Stimulated activated CD4-positive, alpha-beta T cell treated with anti-CD3 and anti-CD28 coated beads, TNF-alpha, amount 100 ng/mL, for 4 hours (primary cell): ENCODE results near the gene TSPAN18.

Source experiments
- DNase-seq, 3 experiments: peaks; one replicate each; pipeline ENCODE4 v3.0.0-alpha.2; 2020; ENCODE audit warnings: low read depth in 3 of 3

TSPAN18 gene

DNA sequence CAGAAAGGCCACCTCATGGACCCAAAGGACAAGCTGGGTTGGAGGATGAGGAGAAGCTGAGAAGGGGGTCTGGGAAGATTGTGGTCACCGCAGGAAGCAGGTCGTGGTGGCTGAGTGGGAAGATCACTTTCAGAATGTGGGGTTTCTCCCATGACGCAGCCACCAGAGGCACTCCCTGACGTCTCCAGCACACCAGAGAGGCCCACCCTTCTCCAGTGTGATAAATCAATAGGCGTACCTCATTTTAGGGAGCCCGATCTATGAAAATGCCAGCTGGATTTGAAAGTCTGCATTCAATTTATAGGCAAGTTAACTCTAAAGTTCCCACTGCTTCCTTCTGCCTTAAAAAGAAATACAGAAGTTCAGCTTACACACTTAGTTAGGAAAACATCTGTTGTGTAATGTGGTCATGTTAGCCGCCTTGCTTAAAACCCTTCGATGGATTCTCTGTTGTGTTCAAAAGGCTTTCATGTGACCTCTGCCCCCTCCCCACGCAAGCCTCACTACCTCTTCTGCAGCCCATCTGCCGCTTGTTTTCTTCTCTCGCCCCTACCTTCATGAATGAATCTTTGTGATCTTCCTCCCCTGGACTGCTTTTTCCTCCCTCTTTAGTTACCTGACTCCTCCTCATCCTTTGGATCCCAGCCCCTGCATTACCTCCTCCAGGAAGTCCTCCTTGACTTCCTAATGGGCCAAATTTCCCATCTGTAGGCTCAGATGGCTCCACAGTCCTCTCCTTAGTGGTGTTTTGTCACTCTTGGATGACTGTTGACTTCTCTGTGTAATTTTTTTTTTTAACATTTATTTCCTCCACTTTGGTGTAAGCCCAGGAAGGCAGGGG lies 10.7 kb downstream of the TSPAN18 start:
- no peak for DNase-seq

- DNase-seq: no peak
These were observed 12.0 kb downstream of the TSPAN18 start for GRCh38 chr11:44738791-44739190.

- no peak for DNase-seq
These were observed 14.2 kb downstream of the TSPAN18 start for GRCh38 chr11:44740967-44741366.

DNA sequence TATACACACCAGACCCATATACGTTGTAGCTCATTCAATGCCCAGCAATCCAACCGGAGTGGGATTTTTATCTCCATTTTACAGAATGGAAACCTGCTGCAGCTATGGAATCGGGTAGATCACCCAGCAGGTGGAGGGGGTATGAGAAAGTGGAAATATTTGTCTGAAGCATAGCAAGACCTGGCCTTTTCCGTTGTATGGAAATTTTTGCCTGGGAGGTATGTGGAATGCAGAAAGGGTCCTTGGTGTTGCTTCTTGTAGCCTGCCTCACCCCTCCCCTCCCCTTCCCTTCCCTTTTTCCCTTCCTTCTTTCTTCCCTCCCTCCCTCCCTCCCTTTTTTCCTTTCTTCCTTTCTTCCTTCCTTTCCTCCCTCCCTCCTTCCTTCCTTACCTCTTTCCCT lies 15.2 kb downstream of the TSPAN18 start:
- DNase-seq: no peak

DNA sequence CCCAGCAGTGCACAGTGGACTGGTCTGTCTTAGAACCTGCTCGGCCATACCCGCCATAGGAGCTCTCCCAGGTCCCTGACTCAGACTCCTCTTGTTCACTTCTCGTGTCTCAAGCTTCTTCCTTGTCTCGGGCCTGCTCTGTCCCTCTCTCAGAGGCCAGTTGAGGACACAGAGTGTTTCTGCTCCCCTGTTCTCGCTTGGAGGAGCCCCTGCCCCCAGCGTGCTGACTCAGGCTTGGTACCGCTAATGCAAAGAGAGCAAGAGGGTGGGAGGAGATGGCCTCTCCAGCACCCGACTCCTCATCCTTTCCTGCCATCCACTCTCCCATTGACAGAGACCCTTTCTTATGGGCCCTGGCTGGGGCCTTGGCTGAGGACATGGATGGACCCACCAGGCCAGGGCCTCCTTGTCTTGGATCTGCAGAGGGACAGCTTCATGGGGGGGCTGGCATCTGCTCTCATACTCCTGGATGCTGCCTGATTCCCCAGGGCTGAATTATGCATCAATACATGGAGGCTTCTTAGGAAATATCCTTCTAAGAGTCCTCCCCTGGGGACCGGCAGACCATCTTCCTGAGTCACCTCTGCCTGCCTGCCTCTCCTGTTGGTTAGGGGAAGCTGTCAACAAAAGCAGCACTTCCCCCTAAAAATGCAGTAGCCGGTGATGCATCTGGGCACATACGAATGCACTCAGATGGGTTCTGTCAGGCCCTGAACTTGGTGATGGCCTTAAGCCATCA lies 15.9 kb downstream of the TSPAN18 start:
- no peak for DNase-seq

- DNase-seq: no peak
These were observed 16.6 kb downstream of the TSPAN18 start for GRCh38 chr11:44743326-44743725.

DNA sequence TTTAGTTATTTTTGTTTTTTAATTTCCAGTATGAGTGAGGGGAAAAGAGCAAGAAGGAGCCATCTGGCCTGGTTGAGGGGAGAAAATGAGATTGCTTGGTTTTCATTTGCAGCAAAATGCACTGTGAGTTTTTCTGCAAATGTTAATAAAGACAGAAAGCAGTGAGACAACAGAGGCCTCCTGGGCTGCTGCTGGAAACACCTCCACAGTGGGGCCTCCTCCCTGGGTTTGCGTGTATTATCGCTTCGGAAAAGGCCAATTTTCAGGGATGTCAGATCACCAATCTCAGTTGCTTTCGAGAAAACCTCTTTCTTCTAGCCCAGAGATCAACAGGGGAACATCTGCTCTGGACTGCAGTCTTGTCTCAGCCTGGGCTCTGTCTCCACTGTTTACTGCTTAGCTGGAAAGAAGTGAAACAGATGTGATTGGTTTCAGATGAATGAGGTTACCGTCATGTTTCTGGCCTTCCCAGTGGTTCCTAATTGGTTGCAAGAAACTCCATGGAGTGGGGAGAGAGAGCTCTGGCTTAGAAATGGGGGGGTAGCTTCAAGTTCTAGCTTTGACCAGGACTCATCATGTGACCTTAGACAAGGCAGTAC lies 17.3 kb downstream of the TSPAN18 start:
- DNase-seq: no peak

GRCh38 chr11:44746894-44747293 lies 20.1 kb downstream of the TSPAN18 start:
- no peak for DNase-seq

- DNase-seq: no peak
These were observed 20.6 kb downstream of the TSPAN18 start for GRCh38 chr11:44747316-44747715.

DNA sequence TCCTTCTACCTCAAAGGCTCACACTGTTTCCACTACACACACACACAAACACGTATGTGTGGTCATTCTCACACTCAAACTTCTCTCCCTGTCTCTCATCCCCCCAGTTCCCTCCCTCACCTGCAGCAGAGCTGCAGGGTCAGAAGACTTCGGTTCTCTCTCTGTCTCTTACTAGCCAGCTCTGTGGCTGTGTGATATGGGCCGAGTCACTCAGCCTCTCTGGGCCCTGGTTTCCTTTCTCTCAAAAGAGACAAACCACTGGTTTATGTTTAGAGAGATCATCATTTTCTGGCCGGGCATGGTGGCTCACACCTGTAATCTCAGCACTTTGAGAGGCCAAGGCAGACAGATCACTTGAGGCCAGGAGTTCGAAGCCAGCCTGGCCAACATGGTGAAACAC lies 21.1 kb downstream of the TSPAN18 start:
- no peak for DNase-seq

DNA sequence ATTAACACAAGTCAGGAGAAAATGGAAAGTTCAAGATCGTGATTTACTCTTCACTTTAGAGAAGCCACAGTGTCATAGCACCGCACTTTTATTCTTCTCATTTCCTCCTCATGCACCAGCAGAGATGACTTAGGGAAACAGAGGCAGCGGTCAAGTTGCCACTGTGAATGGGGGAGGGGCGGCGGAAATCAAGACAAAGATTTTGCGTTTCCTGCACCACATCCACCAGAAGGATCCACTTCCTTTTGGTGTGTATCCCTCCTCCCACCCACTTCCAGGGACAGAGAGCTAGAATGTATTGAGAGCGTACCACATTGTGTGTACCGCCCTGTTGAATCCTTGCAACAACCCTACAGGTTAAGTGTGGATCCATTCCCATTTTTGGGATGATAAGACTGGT lies 21.8 kb downstream of the TSPAN18 start:
- no peak for DNase-seq

DNA sequence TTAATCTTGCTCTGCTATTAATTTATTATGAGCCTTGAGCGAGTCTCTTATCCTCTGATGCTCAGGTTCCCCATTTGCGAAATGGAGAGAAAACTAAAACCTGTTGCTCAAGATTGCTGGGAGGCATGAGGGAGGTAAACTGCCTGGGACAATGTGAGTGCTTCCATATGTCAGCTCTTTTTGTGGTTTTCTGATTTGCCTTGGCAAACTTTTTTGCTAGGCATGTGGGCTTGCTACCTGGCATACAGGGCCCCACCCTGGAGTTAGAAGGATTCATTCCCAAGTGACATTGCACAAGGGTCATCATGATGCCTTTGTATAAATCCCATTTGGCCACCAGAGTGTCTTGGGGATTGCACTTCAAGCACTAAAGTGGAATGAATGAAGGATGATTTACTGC lies 22.4 kb downstream of the TSPAN18 start:
- DNase-seq: no peak

DNA sequence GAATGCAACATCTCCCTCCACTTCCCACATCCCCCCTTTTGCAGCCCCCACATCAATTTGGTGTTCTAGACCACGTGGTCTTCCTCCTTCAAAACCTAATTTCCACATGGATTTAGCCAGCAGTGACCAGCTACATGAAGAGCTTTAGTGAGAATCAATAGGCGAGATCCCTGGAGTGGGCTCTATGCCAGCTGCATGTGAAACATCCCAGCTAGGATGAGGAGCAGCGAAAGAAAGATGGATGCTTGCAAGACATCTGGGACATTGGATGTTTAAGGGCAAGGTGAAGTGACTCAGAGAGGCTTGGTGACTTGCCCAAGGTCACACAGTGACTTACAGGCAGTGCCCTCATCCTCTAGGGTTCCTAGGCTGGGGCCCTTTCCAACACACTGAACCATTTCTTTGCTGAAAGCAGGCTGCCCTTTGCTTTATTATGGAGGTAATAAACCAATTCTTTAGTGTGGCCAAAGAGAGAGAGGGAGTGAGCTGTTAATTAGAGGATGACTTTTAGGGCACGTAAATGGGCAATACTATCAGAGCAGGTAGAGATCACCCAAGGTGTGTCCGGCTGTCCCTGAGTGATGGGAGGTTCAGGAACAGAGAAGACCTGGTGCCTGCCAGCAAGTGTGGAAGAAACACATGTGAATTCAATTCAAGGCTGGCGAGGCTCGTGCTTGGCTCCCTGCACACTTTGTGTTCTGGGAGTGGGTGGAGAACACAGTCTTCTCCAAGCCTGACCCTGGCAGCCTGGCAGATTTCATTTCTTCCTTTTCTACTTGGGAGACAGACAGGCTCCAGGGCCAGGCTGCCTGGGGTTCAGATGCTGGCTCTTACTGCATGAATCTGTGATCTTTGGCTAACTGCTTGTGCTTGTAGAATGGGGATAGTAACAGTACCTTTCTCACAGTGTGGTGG lies 24.0 kb downstream of the TSPAN18 start:
- DNase-seq: no peak

GRCh38 chr11:44752300-44752699 lies 25.5 kb downstream of the TSPAN18 start:
- no peak for DNase-seq

GRCh38 chr11:44752713-44753112 lies 26.0 kb downstream of the TSPAN18 start:
- DNase-seq: no peak

GRCh38 chr11:44753961-44754645 lies 27.3 kb downstream of the TSPAN18 start:
- DNase-seq: no peak

DNA sequence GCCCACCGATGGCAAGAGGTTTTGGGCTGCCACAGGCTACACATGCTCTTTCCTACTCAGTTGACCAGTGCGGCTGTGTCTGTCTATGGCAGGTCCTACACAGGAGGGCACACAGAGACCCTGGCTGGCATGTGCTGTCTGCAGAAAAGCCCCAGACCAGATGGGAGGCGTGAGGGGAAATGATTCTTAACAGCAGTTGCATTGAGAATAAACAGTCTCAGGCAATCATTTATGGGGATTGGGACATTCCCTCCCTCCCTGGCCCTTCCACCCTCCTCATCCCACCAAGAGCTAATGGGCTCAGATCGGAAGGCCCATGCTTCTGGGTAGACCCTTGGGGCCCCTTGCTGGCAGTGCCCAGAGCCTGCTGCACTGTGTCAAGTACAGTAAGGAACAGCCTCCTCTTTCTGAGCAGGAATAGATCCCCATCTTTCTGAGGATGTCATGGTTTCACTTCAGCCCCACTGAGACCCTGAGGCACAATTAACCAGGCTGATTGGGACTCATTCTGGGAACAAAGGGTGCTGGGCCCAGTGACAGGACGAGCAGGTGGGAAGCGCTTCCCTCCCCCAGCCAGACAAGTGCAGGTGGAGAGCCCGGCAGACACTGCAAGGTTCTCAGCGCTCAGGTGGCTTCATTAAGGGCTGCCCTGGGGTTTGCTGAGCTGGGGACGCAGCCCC lies 28.3 kb downstream of the TSPAN18 start:
- DNase-seq: no peak

DNA sequence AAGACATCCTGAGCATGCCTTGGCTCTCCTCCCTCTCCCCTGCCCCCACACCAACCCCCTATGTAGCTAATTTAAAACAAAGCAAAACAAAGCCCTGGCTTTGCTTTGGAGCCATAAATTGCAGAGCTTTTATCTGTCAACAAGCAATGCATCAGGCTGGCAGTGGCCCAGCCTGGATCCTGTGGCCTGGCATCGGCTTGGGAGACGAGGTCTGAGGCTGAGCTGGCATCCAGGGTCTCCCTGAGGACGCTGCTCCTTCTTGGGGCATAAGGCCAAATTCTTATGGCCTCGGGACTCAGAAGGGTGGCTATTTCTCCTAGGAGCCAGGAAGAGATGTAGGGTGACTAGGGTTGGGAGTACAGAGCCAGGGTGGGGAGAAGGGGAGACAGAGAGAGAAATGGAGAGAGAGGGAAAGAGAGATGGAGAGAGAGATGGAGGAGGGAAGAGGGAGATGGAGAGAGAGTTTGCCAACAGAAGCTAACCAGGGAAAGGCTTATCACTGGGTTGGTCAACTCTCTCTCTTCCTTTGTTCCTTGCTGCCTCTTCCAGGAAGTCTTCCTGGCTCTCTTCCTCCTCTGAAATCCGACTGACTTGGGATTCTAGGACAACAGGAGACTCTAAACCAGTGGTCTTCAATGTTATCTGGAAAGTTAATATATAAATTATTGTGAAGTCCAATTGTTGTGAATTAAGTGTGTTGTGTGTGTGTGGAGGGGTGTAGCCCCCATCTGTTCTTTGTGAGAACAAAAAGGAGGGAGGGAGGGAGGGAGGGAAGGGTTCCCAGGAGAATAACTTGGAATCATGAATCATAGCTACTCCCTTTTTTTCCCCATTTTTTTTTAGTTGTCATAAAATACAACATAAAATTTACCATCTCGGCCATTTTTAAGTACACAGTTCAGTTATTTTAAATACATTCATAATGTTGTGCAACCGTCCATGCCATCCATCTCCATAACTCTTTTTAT lies 29.1 kb downstream of the TSPAN18 start:
- no peak for DNase-seq

DNA sequence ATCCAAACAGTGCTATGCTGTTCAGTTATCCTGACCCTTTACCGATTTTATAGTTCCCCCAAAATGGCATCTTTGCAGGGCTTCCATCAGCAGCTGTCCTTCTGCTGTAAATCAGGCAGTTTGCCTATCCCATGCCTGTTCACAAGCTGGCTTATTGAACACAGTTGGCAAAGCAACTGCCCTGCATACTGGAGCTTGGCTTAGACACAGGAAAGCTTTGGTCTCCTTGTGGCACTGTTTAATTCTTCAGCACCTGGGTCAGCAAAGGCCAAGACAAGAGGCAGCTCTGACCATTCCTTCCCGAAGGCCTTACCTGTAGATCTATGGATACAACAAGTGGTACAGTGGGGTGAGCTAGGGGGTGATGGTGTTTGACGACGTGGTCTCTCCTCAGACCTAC lies 32.2 kb downstream of the TSPAN18 start:
- no peak for DNase-seq
